Stimulated activated CD8-positive, alpha-beta memory T cell treated with anti-CD3 and anti-CD28 coated beads, Interleukin-7, amount 100 ng/mL, for 24 hours (primary cell): Measurements from ENCODE around the gene PDIA6.
"Not testable (repeated sequence)": the region's sequence is repeated elsewhere in the genome, so short reads cannot be mapped to it uniquely, and the experiment has no call there.

Experiments
- DNase-seq: peaks from one replicate; pipeline ENCODE4 v3.0.0-alpha.2; 2020; ENCODE audit warnings: low read depth

The PDIA6 gene

GRCh38 chr2:10810202-10811161, 2.1 kb downstream of the PDIA6 start:
- DNase-seq, result no peak

GRCh38 chr2:10806543-10806942, 6.0 kb downstream of the PDIA6 start:
- no peak for DNase-seq

GRCh38 chr2:10805990-10806389, 6.6 kb downstream of the PDIA6 start:
- DNase-seq, result not testable (repeated sequence)

- no peak for DNase-seq
Observed at GRCh38 chr2:10802657-10803056, 9.9 kb downstream of the PDIA6 start.

- DNase-seq, result no peak
Observed at GRCh38 chr2:10800163-10800562, 12.4 kb downstream of the PDIA6 start.

GRCh38 chr2:10798783-10799182, 13.8 kb downstream of the PDIA6 start:
- no peak for DNase-seq

GRCh38 chr2:10796703-10797102, 15.9 kb downstream of the PDIA6 start:
- DNase-seq, result no peak

GRCh38 chr2:10795508-10796046, 17.0 kb downstream of the PDIA6 start:
- DNase-seq, result no peak

- DNase-seq, result no peak
Observed at GRCh38 chr2:10794876-10795275, 17.7 kb downstream of the PDIA6 start.

GRCh38 chr2:10793816-10794215, 18.8 kb downstream of the PDIA6 start:
- no peak for DNase-seq

GRCh38 chr2:10792660-10793400, 19.8 kb downstream of the PDIA6 start:
- DNase-seq, result no peak

- DNase-seq, result no peak
Observed at GRCh38 chr2:10792001-10792634, 20.5 kb downstream of the PDIA6 start.

- DNase-seq, result no peak
Observed at GRCh38 chr2:10790228-10790973, 22.2 kb downstream of the PDIA6 start.

GRCh38 chr2:10788855-10789254, 23.7 kb downstream of the PDIA6 start:
- DNase-seq, result no peak

GRCh38 chr2:10787176-10787968, 25.2 kb downstream of the PDIA6 start:
- DNase-seq, result no peak

GRCh38 chr2:10786240-10786982, 26.2 kb downstream of the PDIA6 start:
- DNase-seq, result no peak

GRCh38 chr2:10785260-10785659, 27.3 kb downstream of the PDIA6 start:
- DNase-seq, result no peak

GRCh38 chr2:10784719-10785118, 27.9 kb downstream of the PDIA6 start:
- no peak for DNase-seq

GRCh38 chr2:10783421-10783820, 29.2 kb downstream of the PDIA6 start:
- DNase-seq, result no peak

- DNase-seq, result no peak
Observed at GRCh38 chr2:10781746-10782145, 30.8 kb downstream of the PDIA6 start.
